ENCODE data around the gene CELA3A. TPM values are rescaled to one million over a fixed set of nuclear protein-coding genes. Genes with fewer than 3 reads are reported as not detected.

Gene CELA3A
- total RNA-seq, 4 donors from 2014 or later: not detected

DNA sequence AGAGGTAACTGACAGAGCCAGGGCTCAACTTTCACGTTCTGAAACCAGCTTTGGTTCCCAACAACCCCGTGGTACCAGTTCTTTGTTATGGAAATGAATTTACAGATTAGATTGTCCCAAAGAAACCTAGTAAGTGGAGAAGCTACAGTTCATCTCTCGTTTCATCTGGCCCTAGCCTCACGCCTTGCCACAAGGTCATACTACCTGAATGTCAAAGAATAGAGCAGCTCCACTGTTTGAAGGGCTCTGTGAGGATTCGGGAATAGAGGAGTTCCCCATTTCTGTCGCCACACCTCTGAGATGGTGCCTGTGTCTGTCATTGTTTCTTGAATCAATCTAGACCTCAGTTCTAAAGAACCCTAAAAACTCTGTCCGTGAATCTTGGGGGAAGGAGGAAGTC lies 36.1 kb downstream of the CELA3A start:
- H3K9me3 ChIP-seq: no peaks in the 10 kb centered on the region
- H3K36me3 ChIP-seq: no peaks in the 10 kb centered on the region
- no peak overlapping the region for H3K27ac ChIP-seq (replicated peaks in 1 of 4)
- peaks cover 9 to 13% (median 11%) of the 10 kb centered on the region in 4 donors for H3K4me1 ChIP-seq
- TF ChIP-seq, protein P1, sequence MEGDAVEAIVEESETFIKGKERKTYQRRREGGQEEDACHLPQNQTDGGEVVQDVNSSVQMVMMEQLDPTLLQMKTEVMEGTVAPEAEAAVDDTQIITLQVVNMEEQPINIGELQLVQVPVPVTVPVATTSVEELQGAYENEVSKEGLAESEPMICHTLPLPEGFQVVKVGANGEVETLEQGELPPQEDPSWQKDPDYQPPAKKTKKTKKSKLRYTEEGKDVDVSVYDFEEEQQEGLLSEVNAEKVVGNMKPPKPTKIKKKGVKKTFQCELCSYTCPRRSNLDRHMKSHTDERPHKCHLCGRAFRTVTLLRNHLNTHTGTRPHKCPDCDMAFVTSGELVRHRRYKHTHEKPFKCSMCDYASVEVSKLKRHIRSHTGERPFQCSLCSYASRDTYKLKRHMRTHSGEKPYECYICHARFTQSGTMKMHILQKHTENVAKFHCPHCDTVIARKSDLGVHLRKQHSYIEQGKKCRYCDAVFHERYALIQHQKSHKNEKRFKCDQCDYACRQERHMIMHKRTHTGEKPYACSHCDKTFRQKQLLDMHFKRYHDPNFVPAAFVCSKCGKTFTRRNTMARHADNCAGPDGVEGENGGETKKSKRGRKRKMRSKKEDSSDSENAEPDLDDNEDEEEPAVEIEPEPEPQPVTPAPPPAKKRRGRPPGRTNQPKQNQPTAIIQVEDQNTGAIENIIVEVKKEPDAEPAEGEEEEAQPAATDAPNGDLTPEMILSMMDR (IDR thresholded peaks at IDR 0.05): no peak
- TF ChIP-seq POLR2A (IDR thresholded peaks at IDR 0.05; ENCODE audit: low read depth): no peak
- no peak for TF ChIP-seq EP300 (IDR thresholded peaks at IDR 0.05)
- WGBS: 77% methylated on average over 7 of the region's 7 CpGs
- intact Hi-C loops (cut with DNase I): no loop called here
- no peak overlapping the region for H3K4me3 ChIP-seq
- no peak for DNase-seq (ENCODE audit: extremely low spot score)
- no peaks in the 10 kb centered on the region for H3K27me3 ChIP-seq

DNA sequence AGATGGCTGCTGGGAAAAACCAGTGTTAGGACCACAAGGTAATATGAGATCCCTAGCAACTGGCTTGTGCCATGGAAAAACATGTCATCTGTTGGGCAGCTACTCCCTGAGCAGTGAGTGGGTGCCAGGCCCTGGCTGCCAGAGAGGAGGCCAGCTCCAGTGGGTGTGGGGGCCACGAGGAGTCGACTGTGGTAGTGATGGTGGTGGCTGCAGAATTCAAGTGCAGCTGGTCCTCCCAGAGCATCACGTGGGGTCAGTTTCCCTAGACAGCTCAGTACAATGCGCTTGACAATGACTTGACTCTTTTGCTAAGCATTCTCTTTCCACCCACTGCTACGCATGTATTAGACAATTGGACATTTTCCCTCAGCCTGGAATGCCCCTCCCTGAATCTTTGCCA lies 36.6 kb downstream of the CELA3A start:
- TF ChIP-seq POLR2A (IDR thresholded peaks at IDR 0.05; ENCODE audit: low read depth) (no peak), POLR2AphosphoS5 (IDR thresholded peaks at IDR 0.05) (no peak), EP300 (IDR thresholded peaks at IDR 0.05) (no peak)
- TF ChIP-seq, protein P1 (IDR thresholded peaks at IDR 0.05): no peak
- intact Hi-C loops (cut with DNase I): no loop called here
- WGBS: 69% methylated on average over 3 of the region's 5 CpGs
- H3K4me1 ChIP-seq: peaks cover 9 to 13% (median 11%) of the 10 kb centered on the region in 4 donors
- H3K27me3 ChIP-seq: no peaks in the 10 kb centered on the region
- no peak overlapping the region for H3K27ac ChIP-seq (replicated peaks in 1 of 4)
- no peaks in the 10 kb centered on the region for H3K9me3 ChIP-seq
- H3K36me3 ChIP-seq: no peaks in the 10 kb centered on the region
- no peak overlapping the region for H3K4me3 ChIP-seq
- DNase-seq (ENCODE audit: extremely low spot score): no peak

- 48% methylated on average over 4 of the region's 6 CpGs for WGBS
- intact Hi-C loops (cut with DNase I): no loop called here
- H3K9me3 ChIP-seq: no peaks in the 10 kb centered on the region
- no peak overlapping the region for H3K4me3 ChIP-seq
- peak; percentile 92 for DNase-seq (ENCODE audit: extremely low spot score)
- no peak for TF ChIP-seq EP300 (IDR thresholded peaks at IDR 0.05)
- TF ChIP-seq POLR2A (IDR thresholded peaks at IDR 0.05; ENCODE audit: low read depth): no peak
- TF ChIP-seq POLR2AphosphoS5 (IDR thresholded peaks at IDR 0.05): no peak
- TF ChIP-seq, protein P1 (IDR thresholded peaks at IDR 0.05): no peak
- H3K27ac ChIP-seq (replicated peaks in 1 of 4): peak overlapping the region in 2 of 4 donors; percentile 24 to 30
- peaks cover 9 to 13% (median 11%) of the 10 kb centered on the region in 4 donors for H3K4me1 ChIP-seq
- H3K27me3 ChIP-seq: no peaks in the 10 kb centered on the region
- H3K36me3 ChIP-seq: no peaks in the 10 kb centered on the region
Measured at GRCh38 chr1:22039594-22040285, 38.3 kb downstream of the CELA3A start.

DNA sequence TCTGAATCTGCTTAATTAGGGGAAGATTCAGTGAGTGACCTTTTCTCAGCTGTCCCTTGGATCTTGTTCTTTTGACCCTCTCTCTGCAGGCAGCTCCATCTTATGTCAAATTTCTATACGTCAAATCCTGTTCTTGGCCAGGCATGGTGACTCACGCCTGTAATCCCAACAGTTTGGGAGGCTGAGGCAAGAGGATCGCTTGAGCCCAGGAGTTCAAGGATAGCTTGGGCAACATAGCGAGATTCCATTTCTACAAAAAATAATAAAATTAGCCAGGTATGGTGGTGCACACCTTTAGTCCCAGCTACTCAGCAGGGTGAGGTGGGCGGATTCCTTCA lies 38.8 kb downstream of the CELA3A start:
- H3K4me1 ChIP-seq: peaks cover 9 to 13% (median 12%) of the 10 kb centered on the region in 4 donors
- no peak overlapping the region for H3K4me3 ChIP-seq
- DNase-seq (ENCODE audit: extremely low spot score): no peak
- H3K9me3 ChIP-seq: no peaks in the 10 kb centered on the region
- H3K36me3 ChIP-seq: no peaks in the 10 kb centered on the region
- whole genome bisulfite sequencing: 96% methylated on average over 5 of the region's 5 CpGs
- H3K27ac ChIP-seq (replicated peaks in 1 of 4): peak overlapping the region in 2 of 4 donors; percentile 24 to 27
- no peak for TF ChIP-seq POLR2A (IDR thresholded peaks at IDR 0.05; ENCODE audit: low read depth)
- TF ChIP-seq EP300 (IDR thresholded peaks at IDR 0.05): no peak
- TF ChIP-seq, protein P1 (IDR thresholded peaks at IDR 0.05): no peak
- TF ChIP-seq POLR2AphosphoS5 (IDR thresholded peaks at IDR 0.05): no peak
- no peaks in the 10 kb centered on the region for H3K27me3 ChIP-seq
- intact Hi-C loops (cut with DNase I): no loop called here

- WGBS: 94% methylated on average over 1 of the region's 1 CpG
Measured at GRCh38 chr1:22041505-22041904, 40.0 kb downstream of the CELA3A start.

More at GRCh38 chr1:22041505-22041904, 40.0 kb downstream of the CELA3A start:
- Histone ChIP-seq H3K9me3 (no peaks in the 10 kb centered on the region), H3K36me3 (no peaks in the 10 kb centered on the region), H3K27me3 (no peaks in the 10 kb centered on the region), H3K27ac (replicated peaks in 1 of 4) (no peak overlapping the region), H3K4me1 (peaks cover 9 to 13% (median 12%) of the 10 kb centered on the region in 4 donors), H3K4me3 (no peak overlapping the region)
- intact Hi-C loops (cut with DNase I): no loop called here
- no peak for DNase-seq (ENCODE audit: extremely low spot score)
- no peak for TF ChIP-seq POLR2AphosphoS5 (IDR thresholded peaks at IDR 0.05)
- TF ChIP-seq POLR2A (IDR thresholded peaks at IDR 0.05; ENCODE audit: low read depth): no peak
- TF ChIP-seq, protein P1 (IDR thresholded peaks at IDR 0.05): no peak

Measured in esophagus muscularis mucosa (tissue), 4 donors.